Thoracic aorta (tissue), 2 donors: ENCODE results near the gene SRF. TPM values are rescaled to one million over a fixed set of nuclear protein-coding genes. Genes with fewer than 3 reads are reported as not detected.

Experiments used
- ATAC-seq: fragments of 150-250 bp; one replicate; pipeline ENCODE4 v1.8.0; 2017; ENCODE audit warnings: low read depth; ENCODE audit not compliant: insufficient number of reproducible peaks, low FRiP score
- DNase-seq: peaks from one replicate; pipeline ENCODE4 v3.0.0-alpha.2; 2020; ENCODE audit warnings: low spot score
- H3K27ac ChIP-seq, 2 donors: fragments of 200-600 bp; sonication (generic); 1 replicate in 1 of 2; 2 replicates in 1 of 2; pipeline ENCODE4 v1.5.1; 2016; ENCODE audit warnings: mild to moderate bottlenecking in 2 of 2, moderate library complexity in 2 of 2
- H3K27me3 ChIP-seq: fragments of 200-600 bp; sonication (generic); replicated peaks from 2 replicates; pipeline ENCODE4 v1.6.0; 2016; ENCODE audit warnings: mild to moderate bottlenecking; ENCODE audit not compliant: insufficient read depth
- H3K36me3 ChIP-seq: fragments of 200-600 bp; sonication (generic); one replicate; pipeline ENCODE4 v1.5.1; 2016
- H3K4me1 ChIP-seq, 2 donors: fragments of 200-600 bp; sonication (generic); 1 replicate in 1 of 2; 2 replicates in 1 of 2; pipeline versions ENCODE4 v1.5.1 to v1.6.0; 2016; ENCODE audit warnings: low read depth in 2 of 2, mild to moderate bottlenecking in 1 of 2; ENCODE audit not compliant: control insufficient read depth in 1 of 2
- H3K4me3 ChIP-seq: fragments of 200-600 bp; sonication (generic); 2 replicates; pipeline ENCODE4 v1.5.1; 2016; ENCODE audit warnings: mild to moderate bottlenecking
- H3K9me3 ChIP-seq: fragments of 200-600 bp; sonication (generic); 2 replicates; pipeline ENCODE4 v1.5.1; 2016
- CTCF ChIP-seq: fragments of 200-600 bp; sonication (generic); IDR thresholded peaks from one replicate; pipeline ENCODE4 v1.5.1; 2019; ENCODE audit warnings: antibody characterized with exemption
- total RNA-seq, 2 donors: library from RNA; depleted of rRNA; stranded (reverse); fragments of >200 nt; gene quantifications; one replicate each; pipeline versions ENCODE4 v1.1.0 to v1.2.3, GENCODE V29; 2016

SRF gene
- total RNA-seq, 2 donors from 2014 or later: 79.5 to 99.0 TPM

- TF ChIP-seq CTCF: no peak
- DNase-seq (no peak), ATAC-seq (no peak)
- Histone ChIP-seq H3K4me1 (peaks cover 0 to 19% of the 10 kb centered on the region in 2 donors), H3K9me3 (no peaks in the 10 kb centered on the region), H3K36me3 (peaks cover 51% of the 10 kb centered on the region), H3K4me3 (no peak overlapping the region), H3K27ac (no peak overlapping the region), H3K27me3 (no peaks in the 10 kb centered on the region)
Observed at GRCh38 chr6:43187821-43188220, 16.8 kb downstream of the SRF start.

DNA sequence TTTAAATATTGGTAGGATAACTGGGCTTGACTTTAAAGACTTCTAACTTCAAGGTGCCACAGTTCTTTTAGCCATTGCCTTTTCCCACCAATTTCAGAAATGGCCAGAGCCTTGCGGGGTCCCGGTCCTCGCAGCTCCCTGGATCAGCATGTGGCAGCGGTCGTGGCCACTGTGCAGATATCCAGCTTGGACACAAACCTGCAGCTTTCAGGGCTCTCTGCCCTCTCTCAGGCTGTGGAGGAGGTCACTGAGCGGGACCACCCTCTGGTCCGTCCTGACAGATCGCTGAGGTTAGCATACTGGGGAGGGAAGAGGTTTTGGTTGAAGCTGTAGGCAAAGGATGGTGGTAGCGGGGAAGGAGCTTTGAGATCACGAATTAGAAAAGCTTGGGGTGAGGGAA is 17.4 kb downstream of the SRF start:
- TF ChIP-seq CTCF: no peak
- DNase-seq (no peak), ATAC-seq (no peak)
- Histone ChIP-seq H3K27me3 (no peaks in the 10 kb centered on the region), H3K36me3 (peaks cover 57% of the 10 kb centered on the region), H3K9me3 (no peaks in the 10 kb centered on the region), H3K4me3 (no peak overlapping the region), H3K27ac (no peak overlapping the region), H3K4me1 (peaks cover 0 to 12% of the 10 kb centered on the region in 2 donors)

GRCh38 chr6:43189776-43190304 is 18.8 kb downstream of the SRF start:
- Histone ChIP-seq H3K27me3 (no peaks in the 10 kb centered on the region), H3K27ac (no peak overlapping the region), H3K36me3 (peaks cover 60% of the 10 kb centered on the region), H3K4me3 (no peak overlapping the region), H3K9me3 (no peaks in the 10 kb centered on the region), H3K4me1 (peaks cover 0 to under 1% of the 10 kb centered on the region in 2 donors)
- DNase-seq (no peak), ATAC-seq (no peak)
- TF ChIP-seq CTCF: no peak

- TF ChIP-seq CTCF: no peak
- H3K9me3 ChIP-seq: no peaks in the 10 kb centered on the region
- ATAC-seq (no peak), DNase-seq (no peak)
- no peak overlapping the region for H3K4me3 ChIP-seq
- H3K36me3 ChIP-seq: peaks cover 51% of the 10 kb centered on the region
- no peaks in the 10 kb centered on the region for H3K27me3 ChIP-seq
- no peak overlapping the region for H3K27ac ChIP-seq
- no peaks in the 10 kb centered on the region for H3K4me1 ChIP-seq
Observed at GRCh38 chr6:43192911-43193310, 21.8 kb downstream of the SRF start.

DNA sequence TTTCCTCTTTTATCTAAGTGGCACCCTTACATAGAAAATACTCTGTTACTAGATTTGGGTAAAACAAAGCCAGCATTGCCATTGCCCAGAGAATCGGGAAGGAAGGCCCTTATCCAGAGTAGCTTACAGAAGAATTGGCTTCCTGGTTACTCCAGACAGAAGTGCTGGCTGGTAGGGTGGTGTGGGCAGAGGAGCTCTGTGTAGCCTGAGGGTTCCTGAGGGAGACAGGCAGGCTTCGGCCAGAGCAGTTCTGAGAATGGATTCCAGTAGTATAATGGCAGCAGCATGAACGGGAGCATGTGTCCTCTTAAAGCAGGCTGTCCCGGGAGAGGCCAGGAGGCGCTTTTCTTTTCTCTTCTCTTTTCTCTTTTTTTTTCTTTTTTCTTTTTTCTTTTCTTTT is 22.9 kb downstream of the SRF start:
- no peaks in the 10 kb centered on the region for H3K4me1 ChIP-seq
- H3K27ac ChIP-seq: no peak overlapping the region
- DNase-seq (no peak), ATAC-seq (no peak)
- H3K36me3 ChIP-seq: peaks cover 46% of the 10 kb centered on the region
- no peak for TF ChIP-seq CTCF
- H3K4me3 ChIP-seq: no peak overlapping the region
- no peaks in the 10 kb centered on the region for H3K27me3 ChIP-seq
- H3K9me3 ChIP-seq: no peaks in the 10 kb centered on the region
